AG20443 (cell line): ENCODE results near the gene CAMSAP2.
"Not testable (repeated sequence)": the region's sequence is repeated elsewhere in the genome, so short reads cannot be mapped to it uniquely, and the experiment has no call there.

ENCODE experiments used
- DNase-seq: peaks from one replicate; pipeline ENCODE4 v3.0.0; 2012; ENCODE audit warnings: low spot score, mixed read lengths

The CAMSAP2 gene

DNA sequence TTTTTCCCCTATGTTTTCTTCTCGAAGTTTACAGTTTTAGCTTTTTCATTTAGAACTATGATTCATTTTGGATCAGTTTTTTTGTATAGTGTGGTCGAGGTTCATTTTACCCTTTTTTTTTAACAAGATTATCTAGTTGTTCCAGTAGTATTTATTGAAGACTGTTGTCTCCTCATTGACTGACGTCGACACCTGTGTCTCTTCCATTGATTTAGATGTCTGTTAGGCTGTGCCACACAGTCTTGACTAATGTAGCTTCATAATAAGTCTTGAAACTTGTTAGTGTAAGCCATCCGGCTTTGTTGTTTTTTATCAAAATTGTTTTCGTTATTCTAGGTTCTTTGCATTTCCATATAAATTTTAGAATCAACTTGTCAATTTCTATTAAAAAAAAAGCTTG lies 45.2 kb downstream of the CAMSAP2 start:
- DNase-seq, result no peak

DNA sequence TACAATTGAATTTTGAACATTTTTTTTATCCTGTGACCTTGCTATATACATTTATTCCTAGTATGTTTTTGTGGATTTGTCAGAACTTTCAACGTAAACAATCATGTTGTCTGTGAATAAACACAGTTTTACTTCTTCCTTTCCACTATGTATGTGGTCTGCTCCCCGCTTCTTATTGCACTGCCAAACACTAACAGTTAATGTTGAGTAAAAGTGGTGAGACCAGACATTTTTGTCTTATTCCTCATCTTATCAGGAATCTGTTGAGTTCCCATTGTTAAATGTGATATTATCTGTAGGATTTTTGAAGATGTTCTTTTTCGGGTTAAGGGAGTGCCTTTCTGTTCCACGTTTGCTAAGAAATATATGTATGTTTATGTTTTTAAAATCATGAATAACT lies 45.9 kb downstream of the CAMSAP2 start:
- no peak for DNase-seq

DNA sequence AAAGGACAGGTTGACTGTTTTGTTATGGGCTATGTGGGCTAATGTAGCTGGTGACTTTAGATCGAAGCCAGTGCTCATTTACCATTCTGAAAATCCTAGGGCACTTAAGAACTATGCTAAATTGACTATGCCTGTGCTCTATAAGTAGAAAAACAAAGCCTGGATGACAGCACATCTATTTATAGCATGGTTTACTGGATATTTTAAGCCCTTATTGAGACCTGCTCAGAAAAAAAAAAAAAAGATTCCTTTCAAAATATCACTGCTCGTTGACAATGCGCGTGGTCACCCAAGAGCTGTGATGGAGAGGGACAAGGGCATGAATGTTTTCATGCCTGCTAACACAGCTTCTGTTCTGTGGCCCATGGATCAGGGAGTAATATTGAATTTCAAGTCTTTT lies 48.1 kb downstream of the CAMSAP2 start:
- no peak for DNase-seq

DNA sequence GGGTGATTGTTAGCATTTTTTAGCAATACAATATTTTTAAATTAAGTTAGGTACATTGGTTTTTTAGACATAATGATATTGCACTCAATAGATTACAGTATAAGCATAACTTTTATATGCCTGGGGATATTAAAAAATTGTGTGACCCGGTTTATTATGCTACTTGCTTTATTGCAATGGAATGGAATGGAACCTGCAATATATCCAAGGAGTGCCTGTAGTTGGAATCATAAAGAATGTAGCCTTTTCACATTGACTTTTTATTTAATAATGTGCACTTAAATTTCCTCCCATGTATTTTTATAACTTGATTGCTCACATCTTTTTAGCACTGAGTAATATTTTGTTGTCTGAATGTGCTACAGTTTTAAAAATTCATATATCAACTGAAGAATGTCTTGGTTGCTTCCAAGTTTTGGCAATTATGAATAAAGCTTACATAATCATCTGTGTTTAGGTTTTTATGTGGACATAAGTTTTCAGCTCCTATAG lies 49.2 kb downstream of the CAMSAP2 start:
- DNase-seq, result no peak

DNA sequence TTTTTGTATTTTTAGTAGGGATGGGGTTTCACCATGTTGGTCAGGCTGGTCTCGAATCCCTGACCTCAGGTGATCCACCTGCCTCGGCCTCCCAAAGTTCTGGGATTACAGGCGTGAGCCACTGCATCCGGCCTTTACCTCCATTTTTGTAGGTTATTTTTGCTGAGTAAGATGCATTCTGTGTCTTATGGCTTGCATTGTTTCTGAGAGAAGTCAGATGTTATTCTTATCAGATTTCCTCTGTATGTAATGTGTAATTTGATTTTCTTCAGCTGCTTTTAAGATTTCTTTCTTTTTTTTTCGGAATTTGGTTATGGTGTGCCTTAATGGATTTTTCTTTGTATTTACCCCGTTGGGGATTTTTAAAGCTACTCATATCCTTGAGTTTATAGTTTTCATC lies 52.3 kb downstream of the CAMSAP2 start:
- not testable (repeated sequence) for DNase-seq

DNA sequence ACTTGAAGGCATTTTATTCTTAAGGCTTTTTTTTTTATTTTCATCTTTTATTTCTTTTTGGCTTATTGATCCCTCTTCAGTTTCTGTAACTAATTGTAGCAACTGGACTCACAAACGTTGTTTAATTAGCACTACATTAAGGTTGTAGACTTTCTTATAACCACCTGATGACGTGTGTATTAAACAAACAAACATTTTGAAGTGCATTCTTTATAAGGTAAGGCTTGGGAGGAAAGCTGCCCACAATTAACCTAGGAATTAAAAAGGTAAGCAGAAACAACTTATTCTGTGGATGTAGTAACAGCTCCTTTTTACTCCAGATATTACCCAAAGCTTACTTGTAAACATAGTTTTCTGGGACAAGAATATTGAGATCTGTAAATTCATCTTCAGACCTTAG lies 55.0 kb downstream of the CAMSAP2 start:
- no peak for DNase-seq

DNA sequence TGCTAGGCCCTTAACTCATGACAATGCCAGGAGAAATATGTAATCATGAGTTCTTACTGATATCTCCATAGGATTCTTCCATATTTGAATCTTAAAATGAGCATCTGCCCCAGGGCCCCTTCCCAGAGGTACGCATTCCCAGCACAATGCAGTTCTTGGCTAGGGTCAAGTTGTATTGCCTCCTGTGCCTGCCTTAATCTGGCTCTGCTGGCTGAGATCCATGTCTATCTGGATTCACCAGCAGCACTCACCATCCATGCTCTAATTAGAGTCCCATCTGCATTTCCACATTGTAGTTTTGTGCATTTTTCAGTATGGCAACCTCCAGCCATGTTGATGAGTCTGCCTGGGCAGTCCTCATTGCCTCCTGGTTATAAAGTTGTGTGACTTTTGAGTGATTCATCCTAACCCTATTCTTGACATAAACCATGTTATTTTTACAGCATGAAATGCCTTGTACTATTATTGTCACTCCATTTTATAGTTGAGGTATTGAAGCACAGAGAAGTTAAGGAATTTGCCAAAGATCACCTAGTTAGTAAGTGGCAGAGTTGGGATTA lies 55.9 kb downstream of the CAMSAP2 start:
- no peak for DNase-seq

DNA sequence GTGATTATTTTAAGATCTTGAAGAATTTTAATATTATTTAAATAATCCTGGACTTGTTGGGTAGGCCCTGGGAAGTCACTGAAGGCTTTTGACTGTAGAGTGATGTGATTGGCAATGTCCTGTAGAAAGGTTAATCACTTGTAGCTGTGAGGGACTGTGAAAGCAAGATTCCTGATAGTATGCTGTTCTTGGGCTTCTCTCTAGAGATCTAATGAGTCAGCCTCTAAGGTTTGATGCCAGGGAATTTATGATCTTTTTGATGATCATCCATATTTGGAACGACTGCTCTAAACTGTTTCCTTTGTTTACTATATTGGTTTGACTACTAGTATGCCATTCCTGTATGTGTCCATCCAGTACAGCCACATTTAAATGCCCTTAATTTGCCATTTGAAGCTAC lies 56.5 kb downstream of the CAMSAP2 start:
- DNase-seq, result peak; percentile 51

DNA sequence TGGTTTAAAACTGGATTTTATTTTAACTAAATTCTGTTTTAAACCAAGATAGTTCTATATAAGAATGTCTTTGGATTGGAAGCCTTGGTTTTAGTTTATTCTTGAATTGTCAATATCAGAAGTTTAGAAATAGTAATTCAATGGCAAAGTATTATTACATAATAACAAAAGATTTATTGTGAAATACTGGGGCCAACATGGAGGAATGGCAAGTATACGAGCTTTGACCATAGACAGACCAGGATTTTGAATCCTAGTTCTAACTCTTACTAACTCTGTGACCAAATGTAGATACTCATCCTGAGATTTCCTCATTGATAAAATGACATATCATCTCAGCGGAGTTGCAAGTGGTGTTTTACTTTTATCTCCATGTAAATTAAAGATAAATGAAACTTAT lies 63.3 kb downstream of the CAMSAP2 start:
- DNase-seq, result no peak

DNA sequence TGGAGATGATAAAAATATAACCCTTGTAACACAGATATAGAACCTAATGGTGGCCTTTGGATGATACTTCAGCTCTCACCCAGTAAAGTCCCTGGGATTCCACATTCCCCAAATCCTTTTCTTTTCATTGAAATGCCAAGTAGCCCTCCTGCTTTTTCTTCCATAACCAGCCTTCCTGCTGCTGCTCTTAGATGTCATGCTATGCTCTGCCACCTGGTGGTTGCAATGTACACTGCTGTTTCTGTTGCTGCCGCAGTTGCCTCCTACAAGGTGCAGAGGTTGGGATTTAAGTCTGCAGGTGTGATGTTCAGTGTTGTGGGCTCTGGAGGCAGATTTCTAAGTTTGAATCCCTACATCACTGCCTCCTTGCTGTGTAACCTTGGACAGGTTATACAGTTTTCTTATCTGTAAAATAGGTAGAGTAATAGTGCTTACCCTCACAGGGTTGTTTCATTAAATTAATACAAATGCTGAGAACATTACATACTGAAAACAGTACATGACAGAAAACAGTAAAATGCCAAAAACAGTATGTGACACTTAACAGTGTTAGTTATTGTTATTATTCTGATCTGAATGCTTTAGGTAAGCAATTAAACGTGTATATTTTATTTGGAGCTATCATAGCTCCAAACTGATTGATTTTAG lies 64.3 kb downstream of the CAMSAP2 start:
- peak; percentile 85 for DNase-seq

DNA sequence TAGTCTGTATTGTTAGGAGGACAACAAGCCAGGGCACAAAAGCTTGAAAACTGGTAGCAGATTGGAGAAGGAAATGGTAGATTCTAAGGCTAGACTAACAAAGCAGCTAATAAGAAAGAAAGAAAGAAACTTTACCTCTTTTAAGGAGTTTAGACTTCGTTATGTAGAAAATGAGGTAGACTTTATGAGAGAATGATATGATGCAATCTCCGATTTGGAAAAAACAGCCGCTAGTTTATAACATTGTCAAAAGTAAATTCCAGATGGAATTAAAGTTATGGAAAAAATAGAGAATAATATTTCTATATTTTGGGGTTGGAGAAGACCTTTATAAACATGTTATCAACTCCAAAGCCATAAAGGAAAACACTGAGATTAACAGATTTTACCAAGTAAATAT lies 67.0 kb downstream of the CAMSAP2 start:
- no peak for DNase-seq

DNA sequence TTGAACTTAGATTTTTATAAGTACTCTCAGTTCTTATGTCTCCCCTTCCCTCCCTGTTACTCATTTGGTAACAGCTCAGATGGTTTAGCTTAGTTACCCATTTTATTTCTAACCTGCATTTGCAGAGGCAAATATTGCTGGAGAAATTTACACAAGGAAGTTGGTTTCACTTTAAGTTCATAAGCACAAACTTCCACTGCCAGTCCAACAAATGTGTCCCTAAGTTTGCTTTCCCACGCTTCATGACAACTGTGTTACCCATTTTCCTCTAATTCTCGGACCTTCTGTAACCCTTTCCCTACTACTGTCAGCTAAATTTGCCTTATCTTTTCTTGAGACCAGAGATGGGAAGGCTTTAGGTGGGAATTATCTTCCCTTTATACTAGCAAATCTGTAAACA lies 70.2 kb downstream of the CAMSAP2 start:
- DNase-seq, result no peak

DNA sequence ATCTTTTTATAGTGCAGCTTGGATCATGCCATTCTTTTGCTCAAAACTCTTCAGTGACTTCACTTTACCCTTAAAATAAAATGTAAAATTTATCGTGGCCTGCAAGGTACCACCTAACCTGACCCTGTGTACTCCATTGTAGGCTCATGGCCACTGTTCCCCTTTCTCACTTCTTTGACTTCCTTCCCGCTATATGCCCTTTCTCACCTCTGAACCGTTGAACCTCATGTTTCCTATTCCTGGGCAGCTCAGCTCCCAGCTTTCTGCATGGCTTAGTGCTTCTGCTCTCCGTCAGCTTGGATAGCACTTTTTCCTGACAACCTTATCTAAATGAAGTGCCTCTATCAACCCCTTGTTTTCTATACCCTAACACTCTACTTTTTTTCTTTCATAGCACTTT lies 73.0 kb downstream of the CAMSAP2 start:
- DNase-seq, result no peak

DNA sequence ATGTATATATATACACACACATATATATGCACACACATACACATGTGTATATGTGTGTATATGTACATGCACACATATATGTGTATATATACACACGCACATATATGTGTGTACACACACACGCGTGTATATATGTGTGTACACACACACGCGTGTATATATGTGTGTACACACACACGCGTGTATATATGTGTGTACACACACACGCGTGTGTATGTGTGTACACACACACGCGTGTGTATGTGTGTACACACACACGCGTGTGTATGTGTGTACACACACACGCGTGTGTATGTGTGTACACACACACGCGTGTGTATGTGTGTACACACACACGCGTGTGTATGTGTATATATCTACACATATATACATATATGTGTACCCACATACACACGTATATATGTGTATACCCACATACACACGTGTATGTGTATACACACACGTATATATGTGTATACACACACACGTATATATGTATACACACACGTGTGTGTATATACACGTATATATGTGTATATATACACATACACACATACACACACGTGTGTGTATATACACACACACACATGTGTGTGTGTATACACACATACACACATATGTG lies 78.0 kb downstream of the CAMSAP2 start:
- DNase-seq, result not testable (repeated sequence)

DNA sequence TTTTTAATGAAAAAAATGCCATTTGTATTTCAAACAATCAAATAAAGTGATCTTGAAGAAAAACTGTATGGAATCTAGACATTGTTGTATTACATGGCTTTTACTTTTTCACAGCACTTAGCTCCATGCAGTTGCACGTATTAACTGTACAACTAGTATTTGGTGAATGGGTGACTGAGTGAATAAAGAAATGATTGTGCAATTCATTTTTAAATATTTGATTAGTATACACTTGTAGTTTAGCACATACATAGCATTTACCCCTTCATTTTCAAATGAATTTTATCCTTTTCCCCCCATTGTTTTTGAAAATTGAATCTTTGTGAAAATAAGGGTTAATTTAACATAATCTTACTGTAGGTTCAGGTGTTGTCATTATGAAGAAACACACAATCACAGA lies 79.6 kb downstream of the CAMSAP2 start:
- no peak for DNase-seq

DNA sequence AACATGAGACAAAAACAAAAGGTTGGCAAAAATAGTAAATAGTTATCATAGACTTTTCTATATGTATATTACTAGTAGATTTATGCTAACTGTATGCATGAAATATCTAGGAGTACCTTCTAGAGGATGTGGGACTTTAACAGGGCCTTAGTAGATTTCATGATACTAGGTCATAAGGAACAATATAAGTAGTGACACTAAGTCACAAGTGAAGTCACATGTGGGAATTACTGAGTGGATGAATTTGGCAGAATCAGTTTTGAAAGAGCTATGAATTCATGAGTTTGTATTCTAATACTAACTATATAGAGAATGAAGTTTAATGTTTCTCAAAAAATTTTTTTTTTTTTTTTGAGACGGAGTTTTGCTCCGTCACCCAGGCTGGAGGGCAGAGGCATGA lies 81.0 kb downstream of the CAMSAP2 start:
- DNase-seq, result no peak

DNA sequence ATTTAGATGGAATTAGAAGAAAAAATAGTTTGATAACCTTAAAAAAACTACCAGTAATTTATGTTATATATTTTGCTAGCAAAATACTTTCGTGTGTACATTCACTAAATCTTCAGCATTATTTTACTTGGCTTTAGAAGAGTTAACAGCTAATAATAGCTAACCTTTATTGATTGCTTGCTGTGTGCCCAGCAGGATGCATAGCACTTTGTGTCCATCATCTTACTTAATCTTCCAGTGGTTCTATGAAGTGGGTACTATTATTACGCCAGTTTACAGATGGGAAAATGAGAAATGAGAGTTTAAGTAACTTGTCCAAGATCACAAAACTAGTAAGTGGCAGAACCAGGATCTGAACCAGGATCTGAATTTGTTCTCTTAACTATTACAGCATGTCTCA lies 92.4 kb downstream of the CAMSAP2 start:
- DNase-seq, result no peak

DNA sequence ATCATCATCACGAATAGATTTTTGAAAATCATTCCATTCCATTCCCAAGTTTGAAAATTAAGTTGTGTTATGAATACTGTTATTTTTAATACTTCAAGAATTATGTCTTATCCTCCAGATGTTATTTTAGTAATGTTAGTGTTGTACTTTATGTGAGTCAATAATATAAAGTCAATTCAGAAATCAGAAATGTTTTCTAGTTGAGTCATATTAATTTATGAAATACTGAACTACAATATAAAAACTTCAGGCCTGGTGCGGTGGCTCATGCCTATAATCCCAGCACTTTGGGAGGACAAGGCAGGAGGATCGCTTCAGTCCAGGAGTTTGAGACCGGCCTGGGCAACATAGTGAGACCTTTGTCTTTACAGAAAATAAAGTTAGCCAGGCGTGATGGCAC lies 95.7 kb downstream of the CAMSAP2 start:
- DNase-seq, result no peak

DNA sequence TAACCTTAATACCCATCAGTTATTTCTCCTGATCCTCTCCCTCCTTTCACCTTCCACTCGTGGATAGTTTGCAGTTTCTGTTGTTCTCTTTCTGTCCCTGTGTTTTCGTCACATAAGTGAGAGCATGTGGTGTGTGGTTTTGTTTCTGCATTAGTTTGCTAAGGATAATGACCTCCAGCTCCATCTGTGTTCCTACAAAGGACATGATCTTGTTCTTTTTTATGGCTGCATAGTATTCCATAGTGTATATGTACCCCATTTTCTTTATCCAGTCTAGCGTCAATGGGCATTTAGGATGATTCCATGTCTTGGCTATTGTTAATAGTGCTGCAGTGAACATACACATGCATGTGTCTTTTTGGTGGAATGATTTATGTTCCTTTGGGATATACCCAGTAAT lies 97.5 kb downstream of the CAMSAP2 start:
- no peak for DNase-seq

DNA sequence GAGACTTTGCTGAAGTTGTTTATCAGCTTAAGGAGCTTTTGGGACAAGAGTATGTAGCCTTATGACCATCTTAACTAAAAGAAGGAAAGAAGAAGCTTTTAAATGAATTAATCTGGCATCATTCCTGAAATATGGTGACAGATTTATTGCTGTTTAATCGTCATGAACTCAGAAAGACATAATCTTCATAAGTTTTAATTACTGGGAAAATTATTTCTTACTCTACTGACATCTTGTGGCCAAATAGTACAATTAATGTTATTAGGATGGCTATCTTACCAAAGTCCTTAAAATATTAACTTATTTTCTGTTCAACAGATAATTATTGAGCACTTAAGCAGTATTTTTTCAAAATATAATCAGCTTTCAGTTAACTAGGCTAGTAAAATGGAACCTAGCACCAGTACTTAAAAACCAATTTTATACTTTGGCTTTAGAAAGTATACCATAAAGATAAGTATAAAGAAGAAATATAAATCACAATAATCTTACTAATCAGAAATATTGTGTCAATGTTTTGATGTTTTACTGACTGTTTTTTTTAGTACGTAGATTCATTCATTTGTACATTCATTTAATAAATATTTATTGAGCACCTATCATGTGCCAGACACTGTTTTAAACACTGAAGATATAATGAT lies 99.4 kb downstream of the CAMSAP2 start:
- DNase-seq, result no peak

DNA sequence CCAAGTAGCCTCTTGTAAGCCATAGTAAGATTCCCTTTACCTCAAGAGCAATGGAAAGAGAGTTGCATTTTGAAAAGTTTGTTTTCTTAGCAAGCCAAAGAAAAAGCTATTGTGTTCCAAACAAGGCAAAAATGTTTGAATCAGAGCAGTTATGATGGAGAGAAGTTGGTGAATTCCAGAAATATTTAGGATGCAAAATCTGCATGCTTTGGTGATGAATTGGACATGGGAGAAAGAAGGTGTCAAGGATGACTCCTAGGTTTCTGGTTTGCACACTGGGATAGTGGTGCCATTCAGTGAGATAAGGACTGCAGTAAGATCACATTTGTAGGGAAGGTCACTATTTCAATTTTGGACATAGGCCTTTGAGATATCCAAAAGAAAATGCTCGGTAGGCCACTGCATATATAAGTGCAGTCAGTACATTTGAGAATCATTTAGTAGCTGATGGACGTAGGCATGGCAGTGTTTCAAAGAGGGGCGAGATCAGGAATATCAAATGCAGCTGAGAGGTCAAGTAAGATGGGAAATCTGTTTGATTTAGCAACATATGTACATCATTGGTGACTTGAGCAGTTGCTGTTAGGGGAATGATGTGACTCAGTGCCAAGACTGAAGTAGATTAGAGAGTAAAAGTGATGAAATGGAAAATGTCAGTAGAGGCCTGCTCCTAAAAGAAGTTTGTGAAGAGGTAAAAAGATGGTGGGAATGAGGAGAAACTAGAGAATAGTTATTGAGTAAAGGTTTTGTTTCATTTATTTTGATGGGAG lies 100.2 kb downstream of the CAMSAP2 start:
- DNase-seq, result peak; percentile 23

DNA sequence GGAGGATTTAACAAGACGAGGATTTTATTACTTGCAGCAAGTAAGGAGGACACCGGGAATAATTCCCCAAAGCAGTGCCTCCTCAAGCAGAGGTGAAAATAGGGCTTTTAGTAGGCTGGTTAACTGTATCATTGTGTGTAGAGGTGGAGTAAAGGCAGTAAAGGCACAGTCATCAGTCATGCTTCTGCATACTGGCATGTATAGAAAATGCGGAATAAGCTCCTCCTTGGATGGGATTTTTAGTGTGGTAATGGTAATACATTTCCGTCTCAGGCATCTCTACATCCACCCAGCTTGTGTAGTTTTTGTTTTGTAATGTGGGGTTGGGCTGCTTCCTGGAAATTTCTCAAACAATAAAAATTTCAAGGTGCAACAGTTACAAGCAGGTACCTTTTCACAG lies 106.7 kb downstream of the CAMSAP2 start:
- no peak for DNase-seq

DNA sequence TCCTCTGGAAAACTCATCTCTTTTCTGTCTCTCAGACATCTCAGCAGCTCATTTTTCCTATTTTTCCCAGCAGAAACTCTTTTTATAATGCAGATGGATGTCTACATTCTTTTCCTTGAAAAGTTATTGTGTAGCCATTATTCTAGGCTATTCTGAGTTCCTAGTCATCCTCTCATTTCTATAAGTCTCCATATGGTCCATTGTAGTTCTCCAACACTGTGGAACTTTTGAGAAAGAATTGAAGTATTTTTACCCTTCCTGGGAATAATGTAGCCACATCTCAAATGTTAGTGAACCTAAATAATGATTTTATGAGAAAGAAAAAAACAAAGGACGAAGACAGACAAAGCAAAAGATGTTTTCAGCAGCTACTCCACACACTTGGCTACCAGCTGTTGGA lies 107.7 kb downstream of the CAMSAP2 start:
- DNase-seq, result no peak
